Mesendoderm (in vitro differentiated cells): ENCODE results near the gene PRSS56. TPM values are rescaled to one million over a fixed set of nuclear protein-coding genes. Genes with fewer than 3 reads are reported as not detected.

ENCODE experiments used
- DNase-seq: peaks from one replicate; pipeline ENCODE4 v3.0.0; 2013
- H2AK5ac ChIP-seq: 2 replicates; pipeline ENCODE4 v1.6.1; 2013; ENCODE audit warnings: low read length, inconsistent platforms
- H2BK120ac ChIP-seq: 2 replicates; pipeline ENCODE4 v1.6.1; 2013; ENCODE audit warnings: low read depth, mild to moderate bottlenecking, low read length, moderate library complexity, mixed read lengths
- H2BK15ac ChIP-seq: replicated peaks from 2 replicates; pipeline ENCODE4 v1.6.1; 2013; ENCODE audit warnings: low read depth, mild to moderate bottlenecking, moderate library complexity
- H2BK5ac ChIP-seq: 2 replicates; pipeline ENCODE4 v1.6.1; 2013; ENCODE audit warnings: low read length, inconsistent platforms
- H3K18ac ChIP-seq: 2 replicates; pipeline ENCODE4 v1.6.1; 2013; ENCODE audit warnings: mild to moderate bottlenecking, low read length, mixed read lengths
- H3K23ac ChIP-seq: one replicate; pipeline ENCODE4 v1.6.1; 2013; ENCODE audit warnings: low read length
- H3K27ac ChIP-seq: 2 replicates; pipeline ENCODE4 v1.5.1; 2013; ENCODE audit warnings: low read depth, mild to moderate bottlenecking, inconsistent platforms, low read length, moderate library complexity
- H3K27me3 ChIP-seq: 2 replicates; pipeline ENCODE4 v1.6.1; 2013; ENCODE audit warnings: low read length, control low read depth, mild to moderate bottlenecking, inconsistent platforms; ENCODE audit not compliant: insufficient read depth, poor library complexity
- H3K36me3 ChIP-seq: 2 replicates; pipeline ENCODE4 v1.6.1; 2013; ENCODE audit warnings: low read length, inconsistent platforms; ENCODE audit not compliant: control insufficient read depth, insufficient read depth
- H3K4ac ChIP-seq: one replicate; pipeline ENCODE4 v1.6.1; 2013; ENCODE audit warnings: low read depth, mild to moderate bottlenecking, low read length, moderate library complexity
- H3K4me1 ChIP-seq: 2 replicates; pipeline ENCODE4 v1.6.1; 2013; ENCODE audit warnings: low read depth, low read length, inconsistent platforms; ENCODE audit not compliant: control insufficient read depth
- H3K4me2 ChIP-seq: 2 replicates; pipeline ENCODE4 v1.6.1; 2013; ENCODE audit warnings: low read length
- H3K4me3 ChIP-seq: 2 replicates; pipeline ENCODE4 v1.5.1; 2013; ENCODE audit warnings: mild to moderate bottlenecking, low read length
- H3K56ac ChIP-seq: one replicate; pipeline ENCODE4 v1.6.1; 2013; ENCODE audit warnings: low read length
- H3K79me1 ChIP-seq: 2 replicates; pipeline ENCODE4 v1.6.1; 2013; ENCODE audit warnings: low read length, inconsistent platforms
- H3K79me2 ChIP-seq: 2 replicates; pipeline ENCODE4 v1.6.1; 2013; ENCODE audit warnings: mild to moderate bottlenecking, low read length; ENCODE audit not compliant: control insufficient read depth, insufficient read depth
- H3K9ac ChIP-seq: 2 replicates; pipeline ENCODE4 v1.6.1; 2013; ENCODE audit warnings: low read length, inconsistent platforms
- H4K5ac ChIP-seq: one replicate; pipeline ENCODE4 v1.6.1; 2013; ENCODE audit warnings: low read length
- H4K8ac ChIP-seq: one replicate; pipeline ENCODE4 v1.6.1; 2013; ENCODE audit warnings: low read depth, mild to moderate bottlenecking, control low read depth, low read length, moderate library complexity
- WGBS: extraction: QIAGEN DNeasy Blood & Tissue Kit; methylation state at CpG from one replicate; pipeline ENCODE4 v1.1.7; 2013; ENCODE audit warnings: low lambda C conversion rate, missing lambda C conversion rate; ENCODE audit not compliant: insufficient coverage; ENCODE audit errors: extremely low coverage; 5-methylcytosine and 5-hydroxymethylcytosine counted together
- polyA plus RNA-seq, 2 experiments: library from polyadenylated mRNA; stranded (reverse); fragments of 200-250 nt; gene quantifications; one replicate each; pipeline ENCODE4 v1.2.3, GENCODE V29; 2013

The PRSS56 gene
- not detected for polyA plus RNA-seq (2013, experiment 1 of 2)
- 0.01 TPM for polyA plus RNA-seq (2013, experiment 2 of 2)

- H3K4me2 ChIP-seq = no peak within 1 kb of the TSS
- H3K27me3 ChIP-seq = peaks cover 17% of the 10 kb centered on the region
- no peak within 1 kb of the TSS for H4K5ac ChIP-seq
- H2BK15ac ChIP-seq = no peak within 1 kb of the TSS
- H3K9ac ChIP-seq = no peak within 1 kb of the TSS
- DNase-seq = no peak
- H3K79me1 ChIP-seq = no peaks in the 10 kb centered on the region
- H2BK120ac ChIP-seq = no peak within 1 kb of the TSS
- no peak within 1 kb of the TSS for H3K27ac ChIP-seq
- no peak within 1 kb of the TSS for H3K18ac ChIP-seq
- H2BK5ac ChIP-seq = no peak within 1 kb of the TSS
- no peaks in the 10 kb centered on the region for H3K4me1 ChIP-seq
- H3K36me3 ChIP-seq = no peaks in the 10 kb centered on the region
- no peak within 1 kb of the TSS for H2AK5ac ChIP-seq
- H3K79me2 ChIP-seq = no peaks in the 10 kb centered on the region
- no peak within 1 kb of the TSS for H3K4ac ChIP-seq
- no peak within 1 kb of the TSS for H3K4me3 ChIP-seq
- H4K8ac ChIP-seq = no peak within 1 kb of the TSS
- WGBS = no CpG with 5 or more reads among the region's 19 CpGs
- no peak within 1 kb of the TSS for H3K23ac ChIP-seq
- no peak within 1 kb of the TSS for H3K56ac ChIP-seq
These were observed at the start of gene PRSS56 for GRCh38 chr2:232519581-232520438. Gene PRSS56, plus strand, starts transcription at chr2:232520388. Its CDS starts 211 bp downstream, at chr2:232520599.

GRCh38 chr2:232473467-232473890, 46.7 kb upstream of the PRSS56 start:
- Histone ChIP-seq H3K27ac (no peak overlapping the region), H2BK5ac (no peak overlapping the region), H3K18ac (no peak overlapping the region), H3K23ac (no peak overlapping the region), H2AK5ac (no peak overlapping the region), H3K27me3 (peaks cover 2% of the 10 kb centered on the region), H3K79me2 (no peaks in the 10 kb centered on the region), H3K4ac (no peak overlapping the region), H3K9ac (no peak overlapping the region), H3K79me1 (no peaks in the 10 kb centered on the region), H3K36me3 (no peaks in the 10 kb centered on the region), H4K5ac (no peak overlapping the region), H3K4me1 (no peaks in the 10 kb centered on the region), H3K56ac (no peak overlapping the region), H3K4me3 (no peak overlapping the region), H2BK15ac (no peak overlapping the region), H4K8ac (no peak overlapping the region), H3K4me2 (no peak overlapping the region), H2BK120ac (no peak overlapping the region)
- WGBS = no CpG with 5 or more reads among the region's 6 CpGs
- DNase-seq = no peak

DNA sequence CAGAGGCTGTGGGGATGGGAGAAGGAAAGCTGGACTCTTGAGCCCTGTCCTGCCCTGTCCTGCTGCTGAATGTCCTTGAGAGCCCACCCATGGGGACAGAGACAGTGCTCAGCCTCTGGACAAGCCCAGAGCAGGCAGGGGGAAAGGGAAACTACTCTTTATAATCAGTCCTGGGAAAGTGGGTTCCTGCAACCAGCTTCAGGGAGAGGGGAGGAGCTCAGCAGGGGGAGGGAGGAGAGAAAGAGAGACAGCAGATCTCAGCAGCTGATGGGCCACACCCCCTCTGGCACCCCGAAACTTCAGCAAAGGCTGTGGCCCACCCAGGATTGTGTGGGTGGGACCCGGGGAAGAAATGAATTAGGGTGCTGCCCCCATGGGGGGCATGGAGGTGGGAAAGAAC, 44.1 kb upstream of the PRSS56 start:
- H3K4ac ChIP-seq = no peak overlapping the region
- peaks cover 2% of the 10 kb centered on the region for H3K27me3 ChIP-seq

DNA sequence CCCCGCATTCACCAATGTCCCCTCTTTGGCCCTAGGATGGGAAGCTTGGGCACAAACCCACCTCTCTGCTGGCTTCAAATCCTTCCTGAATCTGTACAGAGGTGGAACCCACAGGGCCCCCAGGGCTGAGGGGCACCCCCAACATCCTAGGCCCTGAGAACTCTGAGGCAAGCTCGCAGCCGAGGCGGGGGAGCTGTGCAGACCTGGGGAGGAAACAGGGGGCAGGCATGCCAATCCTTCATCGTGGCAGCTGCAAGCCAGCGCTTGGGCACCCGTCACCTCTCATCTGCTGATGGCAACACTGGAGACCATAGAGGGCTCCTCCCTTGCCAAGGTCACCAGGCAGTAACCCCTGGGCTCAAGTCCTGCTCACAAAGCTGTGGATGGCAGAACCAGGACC, 43.4 kb upstream of the PRSS56 start:
- no peak for DNase-seq
- H3K27me3 ChIP-seq = peaks cover 2% of the 10 kb centered on the region
- WGBS = no CpG with 5 or more reads among the region's 7 CpGs
- no peak overlapping the region for H4K8ac ChIP-seq
- no peaks in the 10 kb centered on the region for H3K4me1 ChIP-seq
- no peak overlapping the region for H3K56ac ChIP-seq
- H4K5ac ChIP-seq = no peak overlapping the region
- no peak overlapping the region for H3K27ac ChIP-seq
- no peak overlapping the region for H3K4me2 ChIP-seq
- no peaks in the 10 kb centered on the region for H3K36me3 ChIP-seq
- H3K79me1 ChIP-seq = no peaks in the 10 kb centered on the region
- H3K23ac ChIP-seq = no peak overlapping the region
- no peak overlapping the region for H3K4ac ChIP-seq
- H3K9ac ChIP-seq = no peak overlapping the region
- H2AK5ac ChIP-seq = no peak overlapping the region
- H3K4me3 ChIP-seq = no peak overlapping the region
- H2BK120ac ChIP-seq = no peak overlapping the region
- H2BK5ac ChIP-seq = no peak overlapping the region
- no peak overlapping the region for H2BK15ac ChIP-seq
- H3K18ac ChIP-seq = no peak overlapping the region
- no peaks in the 10 kb centered on the region for H3K79me2 ChIP-seq

More for the DNA sequence above, 44.1 kb upstream of the PRSS56 start:
- Histone ChIP-seq H3K4me3 (no peak overlapping the region), H3K36me3 (no peaks in the 10 kb centered on the region), H4K8ac (no peak overlapping the region), H3K27ac (no peak overlapping the region), H2BK15ac (no peak overlapping the region), H3K18ac (no peak overlapping the region), H2BK5ac (no peak overlapping the region), H3K23ac (no peak overlapping the region), H2AK5ac (no peak overlapping the region), H3K4me2 (no peak overlapping the region), H3K4me1 (no peaks in the 10 kb centered on the region), H3K56ac (no peak overlapping the region), H3K79me2 (no peaks in the 10 kb centered on the region), H4K5ac (no peak overlapping the region), H3K79me1 (no peaks in the 10 kb centered on the region), H2BK120ac (no peak overlapping the region), H3K9ac (no peak overlapping the region)
- no CpG with 5 or more reads among the region's 2 CpGs for WGBS
- DNase-seq = no peak

DNA sequence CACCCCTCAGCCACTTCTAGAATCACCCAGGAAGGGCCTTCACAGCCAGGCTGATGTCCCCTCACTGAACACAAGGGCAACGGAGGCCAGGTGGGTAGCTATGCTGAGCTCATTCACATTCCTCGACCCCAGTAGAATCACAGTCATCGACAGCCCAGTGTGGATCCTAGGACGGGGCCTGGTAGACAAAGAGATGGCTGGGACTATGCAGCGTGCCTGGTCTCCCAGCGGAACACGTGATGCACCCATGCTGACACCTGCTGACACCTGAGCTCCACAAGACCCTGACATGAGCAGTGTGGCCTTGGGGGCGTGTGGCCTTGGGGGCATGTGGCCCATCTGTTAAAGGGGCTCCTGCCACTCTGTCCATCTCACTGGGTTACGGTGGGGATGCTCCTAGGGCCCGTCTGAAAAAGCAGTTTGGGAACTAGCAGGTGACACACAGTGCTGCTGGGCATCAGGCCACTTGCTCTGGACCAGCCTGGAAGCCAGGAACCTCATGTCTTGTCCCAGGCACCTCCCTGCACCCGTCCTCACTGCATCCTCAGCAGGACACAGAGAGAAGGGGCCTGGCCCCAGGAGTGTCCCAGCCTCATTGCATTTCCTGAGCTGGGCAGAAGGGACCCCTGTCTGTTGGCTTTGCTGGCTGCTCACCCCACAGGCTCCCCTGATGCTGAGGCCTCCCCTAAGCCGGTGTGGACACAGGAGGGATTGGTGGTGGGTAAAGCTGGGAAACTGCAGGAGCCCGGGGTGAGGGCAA, 42.3 kb upstream of the PRSS56 start:
- no peak overlapping the region for H3K27ac ChIP-seq
- H3K79me2 ChIP-seq = no peaks in the 10 kb centered on the region
- H2BK15ac ChIP-seq = no peak overlapping the region
- H3K4me2 ChIP-seq = no peak overlapping the region
- peaks cover 2% of the 10 kb centered on the region for H3K27me3 ChIP-seq
- DNase-seq = peak; percentile 7
- no peaks in the 10 kb centered on the region for H3K36me3 ChIP-seq
- no peak overlapping the region for H3K23ac ChIP-seq
- WGBS = no CpG with 5 or more reads among the region's 13 CpGs
- H3K4ac ChIP-seq = no peak overlapping the region
- H2AK5ac ChIP-seq = no peak overlapping the region
- H2BK5ac ChIP-seq = no peak overlapping the region
- H3K9ac ChIP-seq = no peak overlapping the region
- H3K4me3 ChIP-seq = no peak overlapping the region
- no peaks in the 10 kb centered on the region for H3K79me1 ChIP-seq
- H3K56ac ChIP-seq = no peak overlapping the region
- no peak overlapping the region for H3K18ac ChIP-seq
- H4K8ac ChIP-seq = no peak overlapping the region
- no peak overlapping the region for H4K5ac ChIP-seq
- no peak overlapping the region for H2BK120ac ChIP-seq
- no peaks in the 10 kb centered on the region for H3K4me1 ChIP-seq
